GM21786 (cell line): ENCODE data around the gene MSH4.
"Not testable (repeated sequence)": the region's sequence is repeated elsewhere in the genome, so short reads cannot be mapped to it uniquely, and the experiment has no call there.

Source experiments
- ATAC-seq: cut with Tn5 transposase; IDR thresholded peaks from one replicate; pipeline ENCODE4 v1.9.1; 2021; ENCODE audit not compliant: unreplicated experiment

Gene MSH4

GRCh38 chr1:75796376-75797272, at the start of gene MSH4:
TSS of gene MSH4 (plus strand) at chr1:75796882. CDS start at chr1:75796986, 104 bp downstream.
- no peak for ATAC-seq

GRCh38 chr1:75757210-75757609, 39.5 kb upstream of the MSH4 start:
- not testable (repeated sequence) for ATAC-seq

GRCh38 chr1:75758543-75758942, 38.1 kb upstream of the MSH4 start:
- not testable (repeated sequence) for ATAC-seq

GRCh38 chr1:75764057-75764655, 32.5 kb upstream of the MSH4 start:
- ATAC-seq: no peak

GRCh38 chr1:75765697-75766355, 30.9 kb upstream of the MSH4 start:
- no peak for ATAC-seq

GRCh38 chr1:75768016-75768415, 28.7 kb upstream of the MSH4 start:
- no peak for ATAC-seq

GRCh38 chr1:75770761-75771160, 25.9 kb upstream of the MSH4 start:
- ATAC-seq: no peak

GRCh38 chr1:75771978-75772377, 24.7 kb upstream of the MSH4 start:
- no peak for ATAC-seq

GRCh38 chr1:75777812-75778211, 18.9 kb upstream of the MSH4 start:
- not testable (repeated sequence) for ATAC-seq

- ATAC-seq: not testable (repeated sequence)
Measured at GRCh38 chr1:75778694-75779093, 18.0 kb upstream of the MSH4 start.

- ATAC-seq: not testable (repeated sequence)
Measured at GRCh38 chr1:75780183-75780582, 16.5 kb upstream of the MSH4 start.

- ATAC-seq: not testable (repeated sequence)
Measured at GRCh38 chr1:75783920-75784319, 12.8 kb upstream of the MSH4 start.

GRCh38 chr1:75785320-75785982, 11.2 kb upstream of the MSH4 start:
- ATAC-seq: peak; percentile 13

- ATAC-seq: peak; percentile 74
Measured at GRCh38 chr1:75785983-75786853, 10.5 kb upstream of the MSH4 start, which contains the start of gene RABGGTB. TSS of gene RABGGTB (plus strand) at chr1:75786256. CDS start at chr1:75786272, 16 bp downstream.

GRCh38 chr1:75786901-75787493, 9.7 kb upstream of the MSH4 start:
- ATAC-seq: no peak

GRCh38 chr1:75787524-75787923, 9.2 kb upstream of the MSH4 start:
- ATAC-seq: no peak

GRCh38 chr1:75789988-75790387, 6.7 kb upstream of the MSH4 start:
- no peak for ATAC-seq

GRCh38 chr1:75791022-75791421, 5.7 kb upstream of the MSH4 start:
- ATAC-seq: no peak

GRCh38 chr1:75792091-75792490, 4.6 kb upstream of the MSH4 start:
- no peak for ATAC-seq

- no peak for ATAC-seq
Measured at GRCh38 chr1:75794382-75794781, 2.3 kb upstream of the MSH4 start.
